Measurements from ENCODE around the gene SEMA4B. TPM values are rescaled to one million over a fixed set of nuclear protein-coding genes. Genes with fewer than 3 reads are reported as not detected.

The SEMA4B gene
- total and polyA plus RNA-seq, 8 donors = 32.5 to 63.9 (median 38.4) TPM

DNA sequence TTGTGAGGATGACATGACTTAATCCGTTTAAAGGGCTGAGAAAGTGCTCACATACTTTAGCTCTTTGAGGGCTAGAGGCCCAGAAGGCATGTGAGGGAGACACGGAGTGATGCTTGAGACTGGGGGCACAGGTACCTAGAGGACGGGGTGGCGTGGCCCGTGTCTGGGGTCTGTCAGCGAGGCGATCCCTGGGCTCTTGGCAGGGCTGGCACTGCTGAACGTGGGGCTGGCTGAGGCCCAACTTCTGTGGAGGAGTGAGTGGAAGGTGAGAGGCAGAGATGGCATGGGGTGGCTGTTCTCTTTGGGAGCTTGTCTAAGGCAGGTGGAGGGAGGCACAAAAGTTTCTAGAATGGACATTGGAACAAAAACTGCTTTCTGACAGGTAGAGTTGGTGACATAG, 9.5 kb downstream of the SEMA4B start:
- TF ChIP-seq, protein P1, sequence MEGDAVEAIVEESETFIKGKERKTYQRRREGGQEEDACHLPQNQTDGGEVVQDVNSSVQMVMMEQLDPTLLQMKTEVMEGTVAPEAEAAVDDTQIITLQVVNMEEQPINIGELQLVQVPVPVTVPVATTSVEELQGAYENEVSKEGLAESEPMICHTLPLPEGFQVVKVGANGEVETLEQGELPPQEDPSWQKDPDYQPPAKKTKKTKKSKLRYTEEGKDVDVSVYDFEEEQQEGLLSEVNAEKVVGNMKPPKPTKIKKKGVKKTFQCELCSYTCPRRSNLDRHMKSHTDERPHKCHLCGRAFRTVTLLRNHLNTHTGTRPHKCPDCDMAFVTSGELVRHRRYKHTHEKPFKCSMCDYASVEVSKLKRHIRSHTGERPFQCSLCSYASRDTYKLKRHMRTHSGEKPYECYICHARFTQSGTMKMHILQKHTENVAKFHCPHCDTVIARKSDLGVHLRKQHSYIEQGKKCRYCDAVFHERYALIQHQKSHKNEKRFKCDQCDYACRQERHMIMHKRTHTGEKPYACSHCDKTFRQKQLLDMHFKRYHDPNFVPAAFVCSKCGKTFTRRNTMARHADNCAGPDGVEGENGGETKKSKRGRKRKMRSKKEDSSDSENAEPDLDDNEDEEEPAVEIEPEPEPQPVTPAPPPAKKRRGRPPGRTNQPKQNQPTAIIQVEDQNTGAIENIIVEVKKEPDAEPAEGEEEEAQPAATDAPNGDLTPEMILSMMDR (IDR thresholded peaks at IDR 0.05) = no peak
- 30 to 41% methylated on average over 8 of the region's 8 CpGs for WGBS, 2 donors
- DNase-seq = peak in 3 of 6 donors; percentile 31 to 74 (median 64)
- no peaks in the 10 kb centered on the region for H3K9me3 ChIP-seq
- no peak overlapping the region for H3K4me3 ChIP-seq
- intact Hi-C loops (cut with DNase I) = no loop called here
- H3K27ac ChIP-seq = peak overlapping the region in 2 of 4 donors; percentile 55 to 78
- FAIRE-seq = no peak
- no peak for ATAC-seq
- peaks cover 35 to 47% (median 39%) of the 10 kb centered on the region in 3 donors for H3K4me1 ChIP-seq
- H3K36me3 ChIP-seq = peaks cover 0 to 3% (median 0%) of the 10 kb centered on the region in 3 donors
- H3K27me3 ChIP-seq = no peaks in the 10 kb centered on the region

GRCh38 chr15:90211009-90211408, 9.9 kb downstream of the SEMA4B start:
- intact Hi-C loops (cut with DNase I) = no loop called here
- Histone ChIP-seq H3K27ac (peak overlapping the region in 3 of 4 donors; percentile 55 to 78 (median 69)), H3K4me3 (no peak overlapping the region), H3K36me3 (peaks cover 0 to 3% (median 0%) of the 10 kb centered on the region in 3 donors), H3K9me3 (no peaks in the 10 kb centered on the region), H3K27me3 (no peaks in the 10 kb centered on the region), H3K4me1 (peaks cover 35 to 47% (median 39%) of the 10 kb centered on the region in 3 donors)
- no peak for FAIRE-seq
- no peak for ATAC-seq
- 86% methylated on average over 9 of the region's 9 CpGs for WGBS, 2 donors
- TF ChIP-seq, protein P1 (IDR thresholded peaks at IDR 0.05) = no peak
- DNase-seq = peak in 1 of 6 donors; percentile 52

- Histone ChIP-seq H3K4me3 (no peak overlapping the region), H3K27me3 (no peaks in the 10 kb centered on the region), H3K36me3 (peaks cover 0 to 3% (median 0%) of the 10 kb centered on the region in 3 donors), H3K27ac (peak overlapping the region; percentile 17 to 78 (median 72)), H3K4me1 (peaks cover 35 to 47% (median 39%) of the 10 kb centered on the region in 3 donors), H3K9me3 (no peaks in the 10 kb centered on the region)
- WGBS, 2 donors = 47 to 50% methylated on average over 13 of the region's 13 CpGs
- peak in 4 of 6 donors; percentile 46 to 80 (median 56) for DNase-seq
- peak in 3 of 4 donors; percentile 11 to 36 (median 31) for ATAC-seq
- TF ChIP-seq, protein P1 (IDR thresholded peaks at IDR 0.05) = no peak
- intact Hi-C loops (cut with DNase I) = no loop called here
- FAIRE-seq = no peak
These were observed 10.5 kb downstream of the SEMA4B start for GRCh38 chr15:90211440-90212143.

DNA sequence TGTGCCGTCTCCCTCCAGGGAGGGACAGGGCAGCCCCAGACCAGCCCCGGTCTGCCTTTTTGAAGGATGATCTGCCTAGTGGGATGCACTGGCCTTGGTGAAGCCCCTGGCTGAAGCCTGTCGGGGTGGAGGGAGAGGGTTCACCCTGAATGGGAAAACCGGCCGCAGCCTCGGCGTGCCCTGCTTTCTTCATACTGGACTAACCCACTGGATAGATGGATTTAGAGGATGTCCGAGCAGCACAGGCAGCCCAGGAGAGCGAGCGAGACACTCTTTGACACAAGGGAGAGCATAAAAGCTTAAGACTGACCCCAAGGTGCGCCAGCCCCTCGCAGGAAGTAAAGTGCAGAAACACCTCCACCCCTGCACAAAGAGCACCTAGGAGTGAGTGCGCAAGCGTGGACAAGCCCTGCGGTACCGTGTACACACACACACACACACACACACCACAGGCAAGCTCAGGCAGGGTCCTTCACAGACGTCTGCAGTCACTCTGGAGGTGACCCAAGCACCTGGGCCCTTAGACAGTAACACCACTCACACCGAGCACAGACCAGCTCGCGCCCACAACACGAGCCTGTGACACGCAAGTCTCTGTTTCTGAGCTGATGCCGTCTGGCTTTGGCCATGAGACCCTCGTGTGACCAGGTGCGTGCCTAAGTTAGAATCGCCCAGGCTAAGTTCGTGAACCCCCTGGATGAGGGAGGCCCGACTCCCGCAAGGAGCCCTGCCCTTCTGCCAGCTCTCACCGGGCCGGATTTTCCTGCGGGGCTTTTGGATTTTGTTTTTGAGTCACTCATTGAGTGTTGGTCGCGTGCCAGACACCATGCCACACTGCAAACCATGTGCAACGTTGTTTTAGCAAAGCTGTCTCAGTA, 11.3 kb downstream of the SEMA4B start:
- Histone ChIP-seq H3K4me3 (no peak overlapping the region), H3K27me3 (no peaks in the 10 kb centered on the region)
- WGBS, 2 donors = 48 to 52% methylated on average over 35 of the region's 35 CpGs

More for the DNA sequence above, 11.3 kb downstream of the SEMA4B start:
- no peaks in the 10 kb centered on the region for H3K9me3 ChIP-seq
- TF ChIP-seq, protein P1 (IDR thresholded peaks at IDR 0.05) = no peak
- DNase-seq (peak in 5 of 6 donors; percentile 43 to 81 (median 72)), ATAC-seq (peak; percentile 15 to 33 (median 28)), FAIRE-seq (no peak)
- peaks cover 0 to 4% (median 3%) of the 10 kb centered on the region in 3 donors for H3K36me3 ChIP-seq
- intact Hi-C loops (cut with DNase I) = no loop called here
- peak overlapping the region; percentile 58 to 78 (median 72) for H3K27ac ChIP-seq
- H3K4me1 ChIP-seq = peaks cover 35 to 47% (median 39%) of the 10 kb centered on the region in 3 donors
